C4-2B (cell line): ENCODE measurements around the gene ATP11C.

ENCODE experiments used
- ZFX ChIP-seq: fragments of 450-650 bp; IDR thresholded peaks from 2 replicates; pipeline ENCODE4 v1.6.1; 2017
- TF ChIP-seq, protein P1 (sequence below): fragments of 450-650 bp; conservative IDR thresholded peaks from 2 replicates; pipeline ENCODE4 v1.5.1; 2017; ENCODE audit warnings: mild to moderate bottlenecking

DNA sequence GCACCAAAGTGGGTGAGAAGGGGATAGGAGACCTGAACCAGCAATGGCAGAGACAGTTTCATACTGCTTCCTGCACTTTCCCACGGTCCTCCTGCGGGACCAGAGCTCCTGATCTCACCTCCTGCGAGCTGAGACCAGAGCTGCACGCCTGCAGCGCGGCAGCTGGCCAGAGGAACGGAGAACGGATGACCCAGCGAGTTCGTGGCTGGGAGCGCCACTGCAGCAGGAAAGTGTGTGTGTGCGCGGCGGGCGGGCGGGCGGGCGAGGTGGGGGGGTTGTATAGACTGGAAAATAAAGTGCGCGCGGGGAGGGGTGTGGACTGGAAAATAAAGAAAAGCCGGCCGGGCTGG, 241.4 kb downstream of the ATP11C start:
- TF ChIP-seq, protein P1, sequence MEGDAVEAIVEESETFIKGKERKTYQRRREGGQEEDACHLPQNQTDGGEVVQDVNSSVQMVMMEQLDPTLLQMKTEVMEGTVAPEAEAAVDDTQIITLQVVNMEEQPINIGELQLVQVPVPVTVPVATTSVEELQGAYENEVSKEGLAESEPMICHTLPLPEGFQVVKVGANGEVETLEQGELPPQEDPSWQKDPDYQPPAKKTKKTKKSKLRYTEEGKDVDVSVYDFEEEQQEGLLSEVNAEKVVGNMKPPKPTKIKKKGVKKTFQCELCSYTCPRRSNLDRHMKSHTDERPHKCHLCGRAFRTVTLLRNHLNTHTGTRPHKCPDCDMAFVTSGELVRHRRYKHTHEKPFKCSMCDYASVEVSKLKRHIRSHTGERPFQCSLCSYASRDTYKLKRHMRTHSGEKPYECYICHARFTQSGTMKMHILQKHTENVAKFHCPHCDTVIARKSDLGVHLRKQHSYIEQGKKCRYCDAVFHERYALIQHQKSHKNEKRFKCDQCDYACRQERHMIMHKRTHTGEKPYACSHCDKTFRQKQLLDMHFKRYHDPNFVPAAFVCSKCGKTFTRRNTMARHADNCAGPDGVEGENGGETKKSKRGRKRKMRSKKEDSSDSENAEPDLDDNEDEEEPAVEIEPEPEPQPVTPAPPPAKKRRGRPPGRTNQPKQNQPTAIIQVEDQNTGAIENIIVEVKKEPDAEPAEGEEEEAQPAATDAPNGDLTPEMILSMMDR = no peak
- TF ChIP-seq ZFX = no peak
